NT2/D1 (cell line): Measurements from ENCODE around the gene ADAMTS10.

Experiments
- DNase-seq: peaks from one replicate; pipeline ENCODE4 v3.0.0-alpha.2; 2011; ENCODE audit warnings: low read depth, low spot score
- H3K27me3 ChIP-seq: 2 replicates; pipeline ENCODE4 v1.6.0; 2011; ENCODE audit warnings: mild to moderate bottlenecking; ENCODE audit not compliant: insufficient read length, insufficient read depth
- H3K36me3 ChIP-seq: 2 replicates; pipeline ENCODE4 v1.6.1; 2011; ENCODE audit warnings: mild to moderate bottlenecking, low read length, mixed read lengths; ENCODE audit not compliant: insufficient read depth, insufficient read length
- H3K4me1 ChIP-seq: 2 replicates; pipeline ENCODE4 v1.5.1; 2011; ENCODE audit not compliant: insufficient read depth, insufficient read length
- H3K4me3 ChIP-seq: 2 replicates; pipeline ENCODE4 v1.5.1; 2011; ENCODE audit warnings: low read depth; ENCODE audit not compliant: insufficient read length
- H3K9ac ChIP-seq: 2 replicates; pipeline ENCODE4 v1.6.0; 2011; ENCODE audit warnings: low read depth; ENCODE audit not compliant: insufficient read length
- H3K9me3 ChIP-seq: 2 replicates; pipeline ENCODE4 v1.5.1; 2011; ENCODE audit warnings: mild to moderate bottlenecking, low read length; ENCODE audit not compliant: insufficient read depth
- SUZ12 ChIP-seq: IDR thresholded peaks from 2 replicates; pipeline ENCODE4 v1.6.1; 2011; ENCODE audit not compliant: insufficient read length, insufficient read depth; ENCODE audit errors: extremely low read depth
- YY1 ChIP-seq: IDR thresholded peaks from 2 replicates; pipeline ENCODE4 v1.6.1; 2011; ENCODE audit not compliant: insufficient read length, insufficient read depth
- ZNF274 ChIP-seq: IDR thresholded peaks from 2 replicates; pipeline ENCODE4 v1.6.1; 2011; ENCODE audit warnings: mild to moderate bottlenecking, low read depth, low read length

ADAMTS10 gene

DNA sequence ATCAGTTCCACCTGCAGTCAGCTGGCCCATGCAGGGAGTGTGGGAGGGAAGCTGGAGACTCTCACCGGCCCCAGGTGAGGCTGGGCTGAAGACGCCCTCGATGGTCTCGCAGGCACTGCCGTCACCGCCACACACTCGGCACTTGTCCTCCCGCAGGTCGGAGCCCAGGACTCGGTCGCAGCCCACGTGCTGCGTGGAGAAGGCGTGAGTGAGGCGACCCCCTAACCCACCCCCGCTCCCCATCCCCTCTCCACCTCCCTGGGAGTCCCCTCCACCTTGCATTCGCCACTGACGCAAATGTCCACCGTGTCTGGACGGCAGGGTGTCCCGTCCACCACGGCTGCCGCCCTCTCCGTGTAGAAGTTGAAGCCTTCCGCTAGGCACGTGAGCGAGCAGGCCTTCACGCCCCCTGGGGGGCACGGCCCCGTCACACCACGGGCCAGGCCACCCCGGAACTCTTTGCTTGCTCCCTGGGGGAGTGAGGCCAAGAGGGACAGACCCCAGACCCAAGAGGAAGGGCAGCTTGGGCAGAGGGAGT, 21.3 kb downstream of the ADAMTS10 start:
- H3K4me3 ChIP-seq: no peak overlapping the region
- peaks cover 9% of the 10 kb centered on the region for H3K4me1 ChIP-seq
- H3K36me3 ChIP-seq: peaks cover 10% of the 10 kb centered on the region
- peaks cover 5% of the 10 kb centered on the region; the same call in 1 of the 2 replicates for H3K9me3 ChIP-seq
- no peak for DNase-seq
- H3K27me3 ChIP-seq: peaks cover 28% of the 10 kb centered on the region
- no peak overlapping the region for H3K9ac ChIP-seq
- TF ChIP-seq YY1 (no peak), ZNF274 (no peak), SUZ12 (no peak)

DNA sequence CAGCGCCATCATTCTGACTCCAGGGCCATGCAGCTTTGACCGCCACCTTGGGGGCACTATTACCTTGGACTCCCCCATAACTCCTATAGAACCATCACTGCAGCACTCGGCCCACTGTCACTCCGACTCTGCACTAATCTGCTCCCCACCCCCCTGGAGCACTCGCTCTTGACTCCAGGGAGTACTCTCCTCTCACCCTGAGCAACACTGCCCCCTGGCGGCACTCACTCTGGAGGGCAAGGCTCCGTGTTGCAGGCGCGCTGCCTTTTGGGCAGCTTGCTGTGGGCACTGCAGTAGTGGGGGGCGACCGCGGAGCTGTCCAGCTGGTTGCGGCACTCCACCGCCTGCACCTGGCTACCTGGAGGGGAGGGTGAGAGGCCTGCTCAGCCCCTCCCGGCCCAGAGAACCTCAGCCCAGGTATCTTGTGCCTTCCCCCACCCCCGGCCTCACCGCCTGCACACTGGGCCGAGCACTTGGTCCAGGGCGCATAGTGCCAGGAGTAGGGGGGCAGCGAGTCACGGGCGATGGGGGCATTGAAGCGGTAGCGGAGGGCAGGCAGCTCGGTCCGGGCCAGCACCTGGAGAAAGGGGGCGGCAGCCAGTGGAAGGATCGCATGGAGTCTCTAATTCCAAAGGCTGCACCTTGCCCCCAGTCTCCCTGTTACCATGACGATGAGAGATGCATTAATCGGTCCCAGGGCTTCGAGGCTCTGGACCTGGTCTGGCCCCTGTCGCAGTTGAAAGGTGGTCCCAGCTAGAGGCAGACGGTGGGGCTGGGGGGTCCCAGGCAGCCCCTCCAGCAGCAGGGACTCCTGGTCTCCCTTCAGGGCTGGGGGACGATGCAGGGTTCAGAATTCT, 24.4 kb downstream of the ADAMTS10 start:
- no peak for TF ChIP-seq ZNF274
- TF ChIP-seq YY1: no peak
- TF ChIP-seq SUZ12: no peak
- Histone ChIP-seq H3K36me3 (peaks cover 10% of the 10 kb centered on the region), H3K9ac (no peak overlapping the region), H3K4me3 (no peak overlapping the region), H3K9me3 (no peaks in the 10 kb centered on the region), H3K27me3 (peaks cover 15% of the 10 kb centered on the region), H3K4me1 (peaks cover 6% of the 10 kb centered on the region)
- no peak for DNase-seq

DNA sequence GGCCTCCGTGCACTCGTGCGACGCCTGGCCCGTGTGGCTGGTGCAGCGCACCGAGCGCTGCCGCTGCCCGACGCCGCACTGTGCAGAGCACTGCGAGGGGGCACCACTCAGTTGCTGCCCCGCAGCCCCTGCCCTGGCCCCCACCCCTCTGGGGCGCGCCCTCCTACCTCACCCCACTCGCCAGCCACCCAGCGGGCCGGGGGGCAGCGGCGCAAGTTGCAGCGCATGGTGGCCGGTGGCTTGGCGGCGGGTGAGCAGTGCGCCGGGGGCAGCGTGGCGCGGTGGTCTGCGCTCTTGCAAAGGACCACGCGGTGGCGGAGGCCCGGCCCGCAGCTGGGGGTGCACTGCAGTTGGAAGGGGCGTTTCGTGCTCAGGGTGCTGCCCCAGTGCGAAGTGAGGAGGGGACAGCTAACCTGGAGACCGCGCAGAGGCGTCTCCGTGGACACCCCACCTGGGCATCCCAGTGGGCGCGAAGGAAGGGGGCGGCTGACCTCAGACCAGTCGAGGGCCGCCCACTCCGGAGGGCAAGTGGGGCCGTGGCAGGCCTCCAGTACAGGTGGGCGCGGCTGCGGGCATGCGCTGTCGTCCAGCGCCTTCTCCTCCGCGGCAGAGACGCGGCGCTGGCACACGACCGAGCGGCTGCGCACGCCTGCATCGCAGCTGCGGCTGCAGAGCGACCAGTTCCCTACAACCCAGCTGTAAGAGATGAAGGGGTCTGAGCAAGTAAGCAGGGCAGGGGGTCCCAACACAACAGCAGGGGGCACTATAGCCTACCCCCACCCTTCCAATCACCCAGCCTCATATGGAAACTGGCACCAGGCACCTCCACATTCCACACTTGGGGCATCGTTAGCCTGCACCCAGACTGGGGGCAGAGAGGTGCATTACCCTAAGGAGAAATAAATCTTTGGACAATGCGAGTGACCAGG, 25.3 kb downstream of the ADAMTS10 start:
- no peak for DNase-seq
- TF ChIP-seq ZNF274: no peak
- no peak for TF ChIP-seq SUZ12
- H3K9me3 ChIP-seq: no peaks in the 10 kb centered on the region
- no peak overlapping the region for H3K9ac ChIP-seq
- peaks cover 10% of the 10 kb centered on the region for H3K36me3 ChIP-seq
- no peak overlapping the region for H3K4me3 ChIP-seq
- peaks cover 3% of the 10 kb centered on the region for H3K4me1 ChIP-seq
- H3K27me3 ChIP-seq: peaks cover 10% of the 10 kb centered on the region

DNA sequence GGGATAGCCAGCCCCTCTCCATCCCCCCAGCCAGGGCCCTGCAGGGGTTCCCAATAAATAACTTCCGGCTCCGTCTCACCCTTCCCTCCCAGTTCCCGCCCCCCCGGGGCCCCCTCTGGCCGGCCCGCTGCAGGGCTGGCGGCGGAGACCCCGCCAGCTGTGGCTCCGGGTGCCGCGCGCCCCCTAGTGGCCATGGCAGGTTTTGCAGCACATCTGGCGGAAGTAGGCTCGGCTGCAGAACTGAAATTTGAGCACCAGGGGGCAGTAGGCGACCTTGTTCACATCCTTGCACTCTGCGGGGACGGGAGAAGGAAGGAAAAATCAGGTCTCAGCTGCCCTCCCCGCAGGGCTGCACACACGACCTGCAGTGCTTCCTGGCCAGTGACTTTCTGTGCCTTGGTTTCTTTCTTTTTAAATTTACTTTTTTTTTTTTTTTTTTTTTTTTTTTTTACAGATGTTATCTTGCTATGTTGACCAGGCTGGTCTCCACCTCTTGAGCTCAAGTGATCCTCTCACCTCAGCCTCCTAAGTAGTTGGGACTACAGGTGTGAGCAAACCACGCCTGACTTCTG, 29.7 kb downstream of the ADAMTS10 start:
- DNase-seq: peak; percentile 68

DNA sequence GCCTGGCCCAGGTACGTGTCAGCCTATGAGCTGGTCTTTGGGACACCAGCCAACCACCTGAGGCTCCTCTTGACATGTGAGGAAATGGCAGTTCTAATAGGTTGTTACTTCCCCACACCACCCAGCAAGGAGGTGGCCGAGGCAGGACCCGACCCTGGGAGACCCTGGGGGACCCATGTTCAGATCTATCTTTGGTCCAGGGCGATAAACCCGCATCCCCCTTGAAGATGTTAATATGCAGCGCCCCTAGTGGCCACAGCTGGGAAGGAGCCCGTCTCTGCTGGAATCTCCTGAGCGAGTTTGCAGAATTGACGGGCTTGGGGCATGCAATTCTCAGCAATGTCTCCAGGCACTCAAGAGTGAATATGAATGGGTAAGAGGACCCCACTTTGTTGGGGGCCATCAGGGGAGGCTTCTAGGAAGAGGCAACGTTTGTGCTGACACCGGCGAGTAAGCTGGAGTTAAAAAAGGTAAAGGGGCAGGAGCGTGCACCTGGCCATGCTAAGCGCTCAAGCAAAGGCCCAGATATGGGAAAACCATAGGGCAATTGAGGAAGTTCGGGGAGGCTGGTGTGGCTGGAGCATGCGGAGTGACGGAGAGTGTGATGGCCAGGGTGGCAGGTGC, 31.8 kb downstream of the ADAMTS10 start:
- Histone ChIP-seq H3K9ac (no peak overlapping the region), H3K36me3 (no peaks in the 10 kb centered on the region), H3K9me3 (no peaks in the 10 kb centered on the region), H3K4me3 (no peak overlapping the region), H3K4me1 (peaks cover 9% of the 10 kb centered on the region), H3K27me3 (peaks cover 13% of the 10 kb centered on the region)
- TF ChIP-seq SUZ12: no peak
- no peak for TF ChIP-seq YY1
- no peak for TF ChIP-seq ZNF274
- peak; percentile 57 for DNase-seq

More for the DNA sequence above, 29.7 kb downstream of the ADAMTS10 start:
- Histone ChIP-seq H3K36me3 (peaks cover 4% of the 10 kb centered on the region), H3K9me3 (no peaks in the 10 kb centered on the region), H3K27me3 (peaks cover 13% of the 10 kb centered on the region), H3K9ac (peak overlapping the region; percentile 53), H3K4me1 (peaks cover 8% of the 10 kb centered on the region), H3K4me3 (no peak overlapping the region)
- TF ChIP-seq ZNF274: no peak
- no peak for TF ChIP-seq YY1
- TF ChIP-seq SUZ12: no peak

DNA sequence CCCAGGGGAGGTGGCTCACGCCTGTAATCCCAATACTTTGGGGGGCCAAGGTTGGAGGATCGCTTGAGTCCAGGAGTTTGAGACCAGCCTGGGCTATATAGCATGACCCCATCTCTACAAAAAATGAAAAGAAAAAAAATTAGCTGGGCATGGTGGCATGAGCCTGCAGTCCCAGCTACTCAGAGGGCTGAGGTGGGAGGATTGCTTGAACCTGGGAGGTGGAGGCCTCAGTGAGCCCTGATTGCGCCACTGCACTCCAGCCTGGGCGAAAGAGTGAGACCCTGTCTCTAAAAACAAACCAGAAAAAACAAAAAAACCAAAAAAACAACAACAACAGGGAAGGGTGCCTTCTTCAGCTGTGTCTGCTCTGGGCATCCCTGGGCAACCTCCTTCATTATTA, 32.8 kb downstream of the ADAMTS10 start:
- Histone ChIP-seq H3K4me3 (no peak overlapping the region), H3K27me3 (peaks cover 13% of the 10 kb centered on the region), H3K36me3 (no peaks in the 10 kb centered on the region), H3K9ac (peak overlapping the region; percentile 24), H3K9me3 (no peaks in the 10 kb centered on the region), H3K4me1 (peaks cover 9% of the 10 kb centered on the region)
- no peak for DNase-seq
- TF ChIP-seq SUZ12 (no peak), ZNF274 (no peak), YY1 (no peak)
